ENCODE measurements around the gene NISCH.
"Not testable (repeated sequence)": the region's sequence is repeated elsewhere in the genome, so short reads cannot be mapped to it uniquely, and the experiment has no call there.

Gene NISCH

GRCh38 chr3:52513281-52513680 lies 57.9 kb downstream of the NISCH start:
- DNase-seq (ENCODE audit: low spot score), result no peak

GRCh38 chr3:52514576-52514975 lies 59.2 kb downstream of the NISCH start:
- DNase-seq (ENCODE audit: low spot score), result no peak

- DNase-seq (ENCODE audit: low spot score), result no peak
Measured at GRCh38 chr3:52515192-52515591, 59.8 kb downstream of the NISCH start.

- DNase-seq (ENCODE audit: low spot score), result no peak
Measured at GRCh38 chr3:52516509-52517195, 61.2 kb downstream of the NISCH start.

- no peak for DNase-seq (ENCODE audit: low spot score)
Measured at GRCh38 chr3:52517796-52518722, 62.7 kb downstream of the NISCH start.

- no peak for DNase-seq (ENCODE audit: low spot score)
Measured at GRCh38 chr3:52518723-52519444, 63.5 kb downstream of the NISCH start.

- DNase-seq (ENCODE audit: low spot score), result no peak
Measured at GRCh38 chr3:52519445-52520140, 64.2 kb downstream of the NISCH start.

GRCh38 chr3:52520141-52520667 lies 64.8 kb downstream of the NISCH start:
- DNase-seq (ENCODE audit: low spot score), result no peak

- no peak for DNase-seq (ENCODE audit: low spot score)
Measured at GRCh38 chr3:52520716-52521487, 65.5 kb downstream of the NISCH start.

- DNase-seq (ENCODE audit: low spot score), result no peak
Measured at GRCh38 chr3:52521488-52521824, 66.1 kb downstream of the NISCH start.

- no peak for DNase-seq (ENCODE audit: low spot score)
Measured at GRCh38 chr3:52521881-52522650, 66.7 kb downstream of the NISCH start.

- no peak for DNase-seq (ENCODE audit: low spot score)
Measured at GRCh38 chr3:52522651-52523251, 67.3 kb downstream of the NISCH start.

GRCh38 chr3:52523386-52524257 lies 68.2 kb downstream of the NISCH start:
- no peak for DNase-seq (ENCODE audit: low spot score)

- no peak for DNase-seq (ENCODE audit: low spot score)
Measured at GRCh38 chr3:52524258-52524751, 68.9 kb downstream of the NISCH start.

GRCh38 chr3:52524752-52525679 lies 69.6 kb downstream of the NISCH start:
- DNase-seq (ENCODE audit: low spot score), result no peak

- DNase-seq (ENCODE audit: low spot score), result no peak
Measured at GRCh38 chr3:52525680-52526561, 70.5 kb downstream of the NISCH start.

GRCh38 chr3:52526671-52527038 lies 71.3 kb downstream of the NISCH start:
- DNase-seq (ENCODE audit: low spot score), result not testable (repeated sequence)

Measured in pons (tissue), 1 donor.